DND-41 (cell line): ENCODE results near the gene EPHB6.

Experiments used
- EZH2 ChIP-seq: IDR thresholded peaks from 3 replicates; pipeline ENCODE4 v1.6.1; 2012; ENCODE audit warnings: borderline replicate concordance, low read depth, mild to moderate bottlenecking, moderate library complexity, low read length, inconsistent platforms; ENCODE audit not compliant: severe bottlenecking
- TF ChIP-seq, protein P1 (sequence below): IDR thresholded peaks from 2 replicates; pipeline ENCODE4 v1.5.1; 2012; ENCODE audit warnings: borderline replicate concordance, low read length, moderate library complexity, mild to moderate bottlenecking; ENCODE audit not compliant: poor library complexity, severe bottlenecking; ENCODE audit errors: extremely low read depth

DNA sequence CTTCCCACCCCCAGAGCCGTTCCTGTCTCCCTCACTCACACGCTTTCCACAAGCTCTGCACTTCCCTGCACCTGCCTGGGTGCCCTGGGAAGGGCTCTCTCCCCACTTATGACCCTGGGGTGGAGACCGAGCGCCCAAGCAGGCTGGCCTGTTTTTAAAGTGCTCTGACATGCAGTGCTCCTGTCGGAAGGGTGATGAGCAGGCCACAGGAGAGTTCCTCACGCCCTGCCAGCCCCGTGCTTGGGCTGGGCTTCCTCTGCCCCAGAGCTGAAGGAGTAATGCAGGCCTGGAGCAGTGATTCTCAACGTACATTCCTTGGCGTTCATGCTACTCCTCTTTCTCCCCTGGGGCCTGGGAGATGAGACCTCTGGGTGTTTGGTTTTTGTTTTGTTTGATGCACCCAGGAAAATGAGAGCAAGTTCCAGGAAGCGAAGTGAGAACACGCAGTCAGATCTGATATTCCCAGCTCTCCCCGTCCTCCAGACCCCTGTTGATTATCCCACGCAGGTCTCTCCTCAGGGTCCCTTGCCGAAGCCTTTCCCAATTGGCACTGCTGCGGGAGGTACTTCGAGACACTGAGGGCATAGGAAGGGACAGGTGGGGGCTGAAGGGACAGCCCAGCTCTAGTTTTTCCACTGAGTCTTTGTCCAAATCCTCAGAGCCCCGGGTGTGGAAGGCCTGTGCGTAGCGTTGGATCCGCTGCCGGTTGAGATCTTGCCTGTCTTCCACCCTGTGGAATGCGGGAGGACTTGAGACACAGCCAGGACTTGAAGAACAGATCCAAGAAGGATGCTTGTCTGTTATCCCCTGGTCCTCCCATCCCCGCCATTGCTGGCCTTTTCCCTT lies 16.6 kb downstream of the EPHB6 start:
- TF ChIP-seq, protein P1, sequence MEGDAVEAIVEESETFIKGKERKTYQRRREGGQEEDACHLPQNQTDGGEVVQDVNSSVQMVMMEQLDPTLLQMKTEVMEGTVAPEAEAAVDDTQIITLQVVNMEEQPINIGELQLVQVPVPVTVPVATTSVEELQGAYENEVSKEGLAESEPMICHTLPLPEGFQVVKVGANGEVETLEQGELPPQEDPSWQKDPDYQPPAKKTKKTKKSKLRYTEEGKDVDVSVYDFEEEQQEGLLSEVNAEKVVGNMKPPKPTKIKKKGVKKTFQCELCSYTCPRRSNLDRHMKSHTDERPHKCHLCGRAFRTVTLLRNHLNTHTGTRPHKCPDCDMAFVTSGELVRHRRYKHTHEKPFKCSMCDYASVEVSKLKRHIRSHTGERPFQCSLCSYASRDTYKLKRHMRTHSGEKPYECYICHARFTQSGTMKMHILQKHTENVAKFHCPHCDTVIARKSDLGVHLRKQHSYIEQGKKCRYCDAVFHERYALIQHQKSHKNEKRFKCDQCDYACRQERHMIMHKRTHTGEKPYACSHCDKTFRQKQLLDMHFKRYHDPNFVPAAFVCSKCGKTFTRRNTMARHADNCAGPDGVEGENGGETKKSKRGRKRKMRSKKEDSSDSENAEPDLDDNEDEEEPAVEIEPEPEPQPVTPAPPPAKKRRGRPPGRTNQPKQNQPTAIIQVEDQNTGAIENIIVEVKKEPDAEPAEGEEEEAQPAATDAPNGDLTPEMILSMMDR, result no peak
- no peak for TF ChIP-seq EZH2
